K562 (cell line): ENCODE results near the gene SERPINF2. TPM values are rescaled to one million over a fixed set of nuclear protein-coding genes. Genes with fewer than 3 reads are reported as not detected.
A peak's percentile ranks its signal among the peaks of the same experiment; 100 is the strongest.

Experiments
- C11orf30 ChIP-seq: fragments of 450-650 bp; IDR thresholded peaks from 2 replicates; pipeline ENCODE4 v1.6.1; 2016; ENCODE audit warnings: low read depth, mild to moderate bottlenecking
- CBFA2T3 ChIP-seq: fragments of 450-650 bp; IDR thresholded peaks from 2 replicates; pipeline ENCODE4 v1.6.1; 2017
- CLOCK ChIP-seq: fragments of 250-450 bp; sonication (Bioruptor Pico); IDR thresholded peaks from 2 replicates; pipeline ENCODE4 v1.4.0; 2020; ENCODE audit warnings: mild to moderate bottlenecking, moderate library complexity, borderline replicate concordance
- DDX20 ChIP-seq: fragments of 450-650 bp; IDR thresholded peaks from 2 replicates; pipeline ENCODE4 v1.6.1; 2016; ENCODE audit warnings: missing genetic modification characterization, low read depth, mild to moderate bottlenecking, missing compliant biosample characterization, moderate library complexity
- FIP1L1 ChIP-seq: fragments of 200-400 bp; formaldehyde crosslinking; IDR thresholded peaks from 2 replicates; pipeline ENCODE4 v1.6.1; 2018; ENCODE audit warnings: mild to moderate bottlenecking, low read depth, low read length; ENCODE audit not compliant: poor library complexity, severe bottlenecking
- NKRF ChIP-seq: fragments of 450-650 bp; IDR thresholded peaks from 2 replicates; pipeline ENCODE4 v1.6.1; 2016; ENCODE audit warnings: borderline replicate concordance
- SMARCC2 ChIP-seq: fragments of 450-650 bp; IDR thresholded peaks from 2 replicates; pipeline ENCODE4 v1.6.1; 2017; ENCODE audit warnings: antibody characterized with exemption, moderate library complexity, mild to moderate bottlenecking, low read depth
- SP2 ChIP-seq: IDR thresholded peaks from 2 replicates; pipeline ENCODE4 v1.6.1; 2011; ENCODE audit warnings: mild to moderate bottlenecking, low read depth, low read length, moderate library complexity; ENCODE audit not compliant: poor library complexity, severe bottlenecking; ENCODE audit errors: extremely low read depth
- TFAP4 ChIP-seq: sonication (generic); formaldehyde crosslinking; IDR thresholded peaks from 2 replicates; pipeline ENCODE4 v1.8.0; 2022; ENCODE audit warnings: missing genetic modification reagents, mild to moderate bottlenecking, moderate library complexity, borderline replicate concordance
- ZBTB33 ChIP-seq: sonication (generic); formaldehyde crosslinking; IDR thresholded peaks from 2 replicates; pipeline ENCODE4 v1.8.1; 2023; ENCODE audit warnings: mild to moderate bottlenecking, missing genetic modification reagents
- ZNF224 ChIP-seq: sonication (generic); formaldehyde crosslinking; IDR thresholded peaks from 2 replicates; pipeline ENCODE4 v1.8.0; 2022; ENCODE audit warnings: mild to moderate bottlenecking, missing genetic modification reagents
- ZNF592 ChIP-seq: fragments of 450-650 bp; IDR thresholded peaks from 2 replicates; pipeline ENCODE4 v1.6.1; 2017; ENCODE audit warnings: antibody characterized with exemption, mild to moderate bottlenecking
- polyA plus RNA-seq, 8 experiments: library from polyadenylated mRNA; depleted of rRNA in 4 of 8; stranded (reverse) in 5 of 8; unstranded in 3 of 8; fragments of >200 nt; fragmentation: Nextera tagmentation in 2 of 8; fragmentation: Illumina TruSeq in 1 of 8; extraction: Ambion mirVana in 2 of 8; extraction: Trizol in 1 of 8; gene quantifications; 2 replicates each; pipeline versions ENCODE4 v1.2.1 to v1.2.3, GENCODE V29; 2011 to 2014; ENCODE audit warnings: inconsistent platforms in 1 of 8, missing spikeins in 1 of 8
- total RNA-seq, 7 experiments: library from RNA; depleted of rRNA in 6 of 7; stranded (reverse); fragments of >200 nt in 6 of 7; fragmentation: Illumina TruSeq in 2 of 7; extraction: Trizol in 2 of 7; gene quantifications; 2 replicates each; pipeline versions ENCODE4 v1.2.1 to v1.2.3, GENCODE V29; 2011 to 2021; ENCODE audit warnings: low replicate concordance in 1 of 7

The SERPINF2 gene
- total and polyA plus RNA-seq, 9 of the 15 experiments (the other 6 are each of a cell fraction or from before 2014, with no cell fraction given), result 0.22 TPM; not detected in 8

- no peak for TF ChIP-seq ZBTB33 (CRISPR knock-in tag)
- TF ChIP-seq TFAP4 (CRISPR knock-in tag), result peak; percentile 66; the same call in 1 of the 2 replicates
- TF ChIP-seq DDX20 (tag), result no peak
- TF ChIP-seq FIP1L1, result peak; percentile 32
- no peak; the same call in 1 of the 2 replicates for TF ChIP-seq ZNF592
- TF ChIP-seq C11orf30, result no peak
- TF ChIP-seq CBFA2T3, result no peak
- TF ChIP-seq NKRF, result peak; percentile 42; the same call in 1 of the 2 replicates
- TF ChIP-seq SMARCC2, result no peak
- no peak for TF ChIP-seq ZNF224 (CRISPR knock-in tag)
- no peak for TF ChIP-seq SP2
- TF ChIP-seq CLOCK (CRISPR knock-in tag), result no peak
Observed at GRCh38 chr17:1724869-1725641, 17.6 kb upstream of the SERPINF2 start (continued).
